Measurements from ENCODE around the gene BABAM1.
A peak's percentile ranks its signal among the peaks of the same experiment; 100 is the strongest.
"Not testable (repeated sequence)": the region's sequence is repeated elsewhere in the genome, so short reads cannot be mapped to it uniquely, and the experiment has no call there.

Gene BABAM1

DNA sequence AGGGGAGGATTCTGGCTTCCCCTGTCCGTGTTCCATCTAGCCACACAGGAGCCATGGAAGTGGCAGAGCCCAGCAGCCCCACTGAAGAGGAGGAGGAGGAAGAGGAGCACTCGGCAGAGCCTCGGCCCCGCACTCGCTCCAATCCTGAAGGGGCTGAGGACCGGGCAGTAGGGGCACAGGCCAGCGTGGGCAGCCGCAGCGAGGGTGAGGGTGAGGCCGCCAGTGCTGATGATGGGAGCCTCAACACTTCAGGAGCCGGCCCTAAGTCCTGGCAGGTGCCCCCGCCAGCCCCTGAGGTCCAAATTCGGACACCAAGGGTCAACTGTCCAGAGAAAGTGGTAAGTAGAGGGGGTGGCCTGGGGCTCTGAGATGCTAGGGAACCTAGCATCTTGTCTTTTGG is 1.5 kb downstream of the BABAM1 start:
- no peak for DNase-seq (ENCODE audit: low read depth, low spot score)

DNA sequence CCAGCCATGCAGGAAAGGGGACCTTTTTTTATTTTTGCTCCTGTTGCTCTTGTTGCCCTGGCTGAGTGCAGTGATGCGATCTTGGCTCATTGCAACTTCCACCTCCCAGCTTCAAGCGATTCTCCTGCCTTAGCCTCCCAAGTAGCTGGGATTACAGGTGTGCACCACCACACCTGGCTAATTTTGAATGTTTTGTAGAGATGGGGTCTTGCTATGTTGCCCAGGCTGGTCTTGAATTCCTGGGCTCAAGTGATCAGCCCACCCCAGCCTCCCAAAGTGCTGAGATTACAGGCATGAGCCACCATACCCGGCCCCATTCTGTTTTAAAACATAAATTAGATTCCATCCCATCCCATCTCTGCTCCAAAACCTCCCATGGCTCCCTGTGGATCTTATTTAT is 7.6 kb downstream of the BABAM1 start:
- not testable (repeated sequence) for DNase-seq (ENCODE audit: low read depth, low spot score)

DNA sequence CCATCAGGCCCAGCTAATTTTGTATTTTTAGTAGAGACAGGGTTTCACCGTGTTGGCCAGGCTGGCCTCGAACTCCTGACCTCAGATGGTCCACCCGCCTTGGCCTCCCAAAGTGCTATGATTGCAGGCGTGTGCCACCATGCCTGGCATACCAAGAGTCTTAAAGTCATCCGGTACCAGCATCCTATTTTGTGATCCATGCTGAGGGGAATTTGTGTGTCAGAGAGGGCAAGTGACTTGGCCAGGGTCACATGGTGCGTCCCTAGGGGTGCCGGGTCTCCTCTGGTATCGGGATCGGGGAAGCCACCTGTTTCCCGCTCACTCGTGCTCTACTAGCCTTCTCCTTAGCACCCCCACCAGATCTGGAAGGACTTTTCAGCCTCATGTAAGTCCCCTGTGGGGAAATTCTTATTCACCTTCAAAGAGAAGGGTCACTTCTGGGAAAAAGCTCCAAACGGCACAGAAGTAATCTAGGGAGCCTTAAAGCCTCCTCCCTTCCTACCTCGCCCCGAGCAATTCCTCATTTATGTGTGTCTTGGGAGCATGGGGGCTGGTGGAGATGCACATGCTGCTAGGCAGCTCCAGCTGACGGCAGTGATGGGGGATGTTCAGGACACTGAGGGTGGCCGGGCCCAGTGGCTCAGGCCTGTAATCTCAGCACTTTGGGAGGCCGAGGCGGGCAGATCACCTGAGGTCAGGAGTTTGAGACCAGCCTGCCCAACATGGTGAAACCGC is 8.4 kb downstream of the BABAM1 start:
- DNase-seq (ENCODE audit: low read depth, low spot score), result no peak

DNA sequence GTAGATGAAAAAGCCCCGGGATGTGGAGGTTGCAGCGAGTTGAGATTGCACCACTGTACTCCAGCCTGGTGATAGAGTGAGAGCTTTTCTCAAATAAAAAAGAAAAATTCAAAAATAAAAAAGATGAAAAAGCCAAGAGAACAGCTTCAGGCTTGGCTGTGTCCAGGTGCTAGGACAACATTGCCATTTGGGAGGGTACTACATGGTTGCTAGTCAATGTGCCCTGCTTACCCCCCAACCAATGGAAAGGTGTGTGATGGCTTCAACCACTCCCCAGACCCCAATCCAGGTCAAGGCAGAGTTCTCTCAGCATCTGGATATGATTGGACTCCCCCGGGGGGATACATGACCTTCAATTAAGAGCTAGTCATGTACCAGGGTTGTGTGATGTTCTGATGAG is 12.2 kb downstream of the BABAM1 start:
- no peak for DNase-seq (ENCODE audit: low read depth, low spot score)

DNA sequence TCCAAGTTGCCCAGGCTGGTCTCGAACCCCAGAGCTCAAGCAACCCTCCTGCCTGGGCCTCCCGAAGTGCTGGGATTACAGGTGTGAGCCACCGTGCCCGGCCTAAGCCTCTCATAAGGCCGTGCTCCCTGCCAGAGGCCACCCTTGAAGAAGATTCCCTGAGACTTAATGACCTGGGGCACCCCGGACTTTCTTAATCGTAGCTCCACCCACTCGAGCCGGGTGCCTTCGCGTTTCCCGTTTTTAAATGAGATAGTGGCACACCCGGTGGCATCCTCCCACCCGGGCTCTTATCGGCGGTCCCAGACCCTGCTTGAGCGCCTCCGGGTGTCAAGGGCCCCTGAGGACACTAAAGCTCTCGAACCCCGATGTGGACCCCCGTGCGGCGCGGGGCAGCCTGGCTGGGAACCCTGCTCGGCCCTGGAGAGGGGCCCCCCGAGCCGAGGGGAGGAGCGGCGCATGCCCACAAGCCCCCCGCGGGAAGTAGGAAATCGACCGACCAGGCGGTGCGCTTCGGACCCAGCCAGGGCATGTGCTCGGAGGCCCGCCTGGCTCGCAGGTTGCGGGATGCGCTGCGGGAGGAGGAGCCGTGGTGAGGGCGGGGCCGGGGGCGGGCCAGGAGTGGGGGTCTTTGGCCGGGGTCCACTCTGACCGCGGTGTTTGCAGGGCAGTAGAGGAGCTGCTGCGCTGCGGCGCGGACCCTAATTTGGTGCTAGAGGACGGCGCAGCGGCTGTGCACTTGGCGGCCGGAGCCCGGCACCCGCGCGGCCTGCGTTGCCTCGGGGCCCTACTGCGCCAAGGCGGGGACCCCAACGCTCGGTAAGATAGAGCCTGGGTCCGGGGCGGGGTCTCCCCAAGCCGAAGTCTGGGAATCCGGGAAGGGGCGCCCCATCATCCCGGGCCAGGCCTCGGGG is 14.4 kb downstream of the BABAM1 start, which contains the start of gene ANKLE1:
Gene ANKLE1 (plus strand): TSS at position 511 of the 914 bp plus-strand sequence. CDS start 20 bp downstream, at position 531.
- no peak for DNase-seq (ENCODE audit: low read depth, low spot score)

DNA sequence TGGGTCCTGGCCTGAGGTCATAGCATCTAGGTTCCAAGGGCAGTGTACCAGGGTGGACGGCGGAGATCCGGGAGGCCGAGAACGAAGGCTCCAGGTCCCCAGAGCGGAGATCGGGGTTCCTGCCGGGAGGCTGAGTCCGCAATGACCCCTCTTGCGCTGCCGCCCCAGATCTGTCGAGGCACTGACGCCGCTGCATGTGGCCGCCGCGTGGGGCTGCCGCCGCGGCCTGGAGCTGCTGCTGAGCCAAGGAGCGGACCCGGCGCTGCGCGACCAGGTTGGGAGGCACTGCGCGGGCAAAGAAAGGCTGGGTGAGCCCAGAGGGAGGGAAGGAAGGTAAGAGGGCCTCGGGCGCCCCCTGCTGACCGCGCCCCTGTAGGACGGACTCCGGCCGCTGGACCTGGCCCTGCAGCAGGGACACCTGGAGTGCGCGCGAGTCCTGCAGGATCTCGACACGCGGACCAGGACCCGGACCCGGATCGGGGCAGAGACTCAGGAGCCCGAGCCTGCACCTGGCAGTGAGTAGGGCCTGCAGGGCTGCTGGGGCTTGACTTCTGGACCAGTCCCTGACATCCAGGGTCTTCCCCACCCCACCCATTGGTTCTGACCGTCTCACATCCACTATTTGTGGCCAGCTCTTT is 15.4 kb downstream of the BABAM1 start:
- no peak for DNase-seq (ENCODE audit: low read depth, low spot score)

DNA sequence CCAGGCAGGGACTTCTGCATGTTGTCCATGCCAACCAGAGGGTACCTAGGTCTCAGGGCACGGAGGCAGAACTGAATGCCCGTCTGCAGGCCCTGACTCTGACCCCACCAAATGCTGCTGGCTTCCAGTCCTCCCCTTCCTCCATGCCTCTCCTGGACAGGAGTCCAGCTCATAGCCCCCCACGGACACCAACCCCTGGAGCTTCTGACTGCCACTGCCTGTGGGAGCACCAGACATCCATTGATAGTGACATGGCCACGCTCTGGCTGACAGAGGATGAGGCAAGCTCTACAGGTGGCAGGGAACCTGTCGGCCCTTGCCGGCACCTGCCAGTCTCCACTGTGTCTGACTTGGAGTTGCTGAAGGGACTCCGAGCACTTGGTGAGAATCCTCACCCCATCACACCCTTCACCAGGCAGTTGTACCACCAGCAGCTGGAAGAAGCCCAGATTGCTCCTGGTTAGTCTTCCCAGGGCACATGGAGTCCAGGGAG is 16.3 kb downstream of the BABAM1 start:
- no peak for DNase-seq (ENCODE audit: low read depth, low spot score)

DNA sequence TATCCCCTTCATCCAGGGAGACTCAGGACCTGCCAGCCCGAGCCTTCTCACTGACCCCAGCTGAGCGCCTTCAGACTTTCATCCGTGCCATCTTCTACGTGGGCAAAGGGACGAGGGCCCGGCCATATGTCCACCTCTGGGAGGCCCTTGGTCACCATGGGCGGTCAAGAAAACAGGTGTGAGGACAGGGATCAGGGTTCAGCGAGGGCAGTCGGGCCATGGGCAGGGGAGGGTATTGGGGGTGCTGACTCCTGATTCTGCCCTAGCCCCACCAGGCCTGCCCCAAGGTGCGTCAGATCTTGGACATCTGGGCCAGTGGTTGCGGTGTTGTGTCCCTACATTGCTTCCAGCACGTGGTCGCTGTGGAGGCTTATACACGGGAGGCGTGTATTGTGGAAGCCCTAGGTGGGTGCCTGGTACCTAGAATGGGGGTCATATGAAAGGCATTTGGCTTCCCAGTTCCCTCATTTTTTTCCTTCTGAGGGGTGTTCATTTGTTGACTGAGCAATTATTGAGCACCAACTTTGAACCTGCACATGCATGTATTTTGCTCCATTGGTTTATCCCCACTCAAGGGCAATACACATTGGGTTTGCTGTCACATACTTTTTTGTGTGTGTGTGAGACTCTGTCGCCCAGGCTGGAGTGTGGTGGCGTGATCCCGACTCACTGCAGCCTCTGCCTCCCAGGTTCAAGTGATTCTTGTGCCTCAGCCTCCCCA is 18.3 kb downstream of the BABAM1 start:
- no peak for DNase-seq (ENCODE audit: low read depth, low spot score)

DNA sequence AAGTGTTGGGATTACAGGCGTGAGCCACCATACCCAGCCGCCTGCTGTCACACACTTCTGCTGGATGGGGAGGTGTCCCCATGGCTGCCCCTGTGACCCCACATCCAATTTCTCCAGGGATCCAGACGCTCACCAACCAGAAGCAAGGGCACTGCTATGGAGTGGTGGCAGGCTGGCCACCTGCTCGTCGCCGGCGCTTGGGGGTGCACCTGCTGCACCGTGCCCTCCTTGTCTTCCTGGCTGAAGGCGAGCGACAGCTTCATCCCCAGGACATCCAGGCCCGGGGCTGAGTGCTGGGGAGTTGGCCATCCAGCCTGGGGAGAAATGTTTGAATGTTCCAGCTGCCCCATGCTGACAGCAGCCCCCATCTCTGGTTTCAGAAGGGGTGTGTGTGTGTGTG is 19.0 kb downstream of the BABAM1 start:
- DNase-seq (ENCODE audit: low read depth, low spot score), result no peak

DNA sequence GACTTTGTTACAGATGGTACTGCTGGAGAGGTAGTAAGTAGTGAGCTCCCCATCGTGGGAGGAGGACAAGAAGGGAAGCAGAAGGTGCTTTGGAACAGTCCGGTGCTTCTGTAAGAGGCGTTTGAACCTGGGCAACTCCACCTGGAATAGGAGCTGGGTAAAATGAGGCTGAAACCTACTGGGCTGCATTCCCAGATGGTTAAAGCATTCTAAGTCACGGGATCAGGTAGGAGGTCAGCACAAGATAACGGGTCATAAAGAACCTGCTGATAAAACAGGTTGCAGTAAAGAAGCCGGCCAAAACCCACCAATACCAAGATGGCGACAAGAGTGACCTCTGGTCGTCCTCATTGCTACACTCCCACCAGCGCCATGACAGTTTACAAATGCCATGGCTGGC is 19.5 kb downstream of the BABAM1 start:
- no peak for DNase-seq (ENCODE audit: low read depth, low spot score)

DNA sequence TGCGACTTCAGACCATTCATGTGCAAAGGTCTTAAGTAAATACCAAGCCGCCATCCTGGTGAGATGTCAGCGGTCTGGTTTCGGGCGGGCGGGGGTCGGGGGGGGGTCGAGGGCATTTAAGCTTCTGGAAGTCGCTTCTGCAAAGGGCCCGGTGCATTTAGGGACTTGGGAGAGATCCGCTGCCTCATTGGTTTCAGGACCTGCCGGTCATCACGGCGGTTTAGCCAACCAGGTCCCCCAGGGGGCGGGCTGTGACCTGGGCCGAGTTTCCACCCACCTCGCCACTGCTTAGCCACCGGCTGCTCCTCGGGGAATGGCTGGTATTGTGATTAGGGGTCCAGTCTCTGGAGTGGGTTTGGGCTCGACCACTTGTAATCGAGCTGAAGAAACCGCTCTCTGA is 22.2 kb downstream of the BABAM1 start:
- DNase-seq (ENCODE audit: low read depth, low spot score), result no peak

DNA sequence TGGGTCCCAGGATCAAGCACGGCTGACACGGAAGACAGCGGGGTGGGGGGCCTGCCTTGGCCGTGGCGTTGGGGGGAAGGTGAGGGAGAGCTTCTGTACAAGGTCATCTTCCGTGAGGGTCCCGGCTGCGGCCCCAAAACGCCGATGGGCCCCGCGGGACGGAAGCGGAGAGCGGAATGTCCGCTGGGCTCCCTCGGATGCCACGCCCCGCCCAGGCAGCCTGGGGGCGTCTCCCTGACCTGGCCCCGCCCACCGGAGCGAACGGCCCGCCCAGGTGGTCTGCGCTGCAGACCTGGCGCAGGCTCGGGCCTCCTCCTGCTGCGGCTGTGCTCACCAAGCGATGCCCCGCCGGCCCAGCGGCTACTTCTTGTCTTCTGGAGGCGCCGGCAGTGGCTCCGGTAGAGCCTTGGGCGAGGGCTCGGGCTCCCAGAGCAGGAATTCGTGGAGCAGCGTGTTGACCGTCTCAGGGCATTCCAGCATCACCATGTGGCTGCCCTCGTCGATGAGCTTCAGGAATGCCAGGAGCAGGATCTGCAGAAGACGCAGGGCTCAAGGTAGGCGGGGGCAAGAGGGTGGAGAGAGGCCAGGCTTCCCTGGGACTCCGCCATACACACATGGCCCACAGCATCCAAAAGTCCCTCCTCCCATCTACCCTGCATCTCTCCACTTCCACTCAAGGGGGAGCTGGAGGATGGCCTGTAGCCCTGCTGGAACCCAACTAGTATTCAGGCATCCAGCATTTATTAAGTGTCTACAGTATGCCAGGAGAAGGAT is 25.2 kb downstream of the BABAM1 start:
- peak; percentile 61 for DNase-seq (ENCODE audit: low read depth, low spot score)

DNA sequence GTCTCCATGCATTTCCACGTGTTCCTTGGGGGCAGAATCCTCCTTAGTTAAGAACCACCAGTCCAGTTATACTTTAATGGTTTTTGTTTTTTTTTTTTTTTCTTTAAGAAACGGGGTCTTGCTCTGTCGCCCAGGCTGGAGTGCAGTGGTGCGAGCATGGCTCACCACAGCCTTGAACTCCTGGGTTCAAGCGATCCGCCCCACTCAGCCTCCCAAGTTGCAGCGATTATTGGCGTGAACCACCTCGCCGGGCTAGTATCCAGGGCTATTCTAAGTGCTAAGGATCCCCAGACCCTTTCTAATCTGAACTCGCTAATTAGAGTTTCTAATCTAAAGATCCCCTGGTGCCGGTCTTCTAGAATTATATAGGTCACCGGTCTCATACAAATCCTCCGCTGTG is 26.4 kb downstream of the BABAM1 start:
- DNase-seq (ENCODE audit: low read depth, low spot score), result no peak

DNA sequence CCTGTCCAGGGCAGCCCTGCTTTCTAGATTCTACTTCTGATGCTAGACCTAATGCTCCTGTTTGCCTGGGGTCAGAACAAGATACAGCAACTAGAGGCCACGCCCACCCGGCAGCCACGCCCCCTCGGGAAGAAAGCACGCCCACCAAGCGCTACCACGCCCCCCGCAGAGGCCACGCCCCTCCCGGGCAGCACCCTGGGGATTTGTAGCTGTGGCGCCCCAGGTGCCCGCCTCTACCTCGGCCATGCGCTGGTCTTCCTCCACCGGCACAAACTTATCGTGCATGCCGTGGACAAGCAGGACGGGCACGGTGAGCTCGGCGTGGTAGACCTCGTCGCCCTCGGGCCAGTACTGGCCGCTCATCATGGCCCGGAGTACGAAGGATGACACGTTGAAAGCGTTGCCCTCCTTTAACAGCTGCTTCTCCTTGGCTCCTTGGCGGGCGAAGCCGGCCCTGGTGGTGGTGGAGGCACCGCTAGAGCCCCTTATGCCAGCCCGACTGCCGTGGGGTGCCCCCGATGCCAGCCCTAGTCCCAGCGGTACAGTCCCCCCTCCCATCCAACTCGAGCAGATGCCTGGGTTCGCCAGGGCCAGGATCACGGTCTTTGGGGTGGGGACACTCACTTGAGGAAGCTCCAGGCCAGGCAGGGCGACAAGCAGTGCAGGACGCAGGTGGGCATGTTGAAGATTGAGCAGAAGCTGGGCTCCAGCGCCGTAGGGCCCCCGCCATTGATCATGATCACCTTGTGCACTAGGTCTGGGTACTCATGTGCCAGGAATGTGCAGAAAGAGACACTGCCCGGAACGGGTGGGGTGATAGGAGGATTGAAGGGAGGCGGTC is 27.0 kb downstream of the BABAM1 start:
- no peak for DNase-seq (ENCODE audit: low read depth, low spot score)

DNA sequence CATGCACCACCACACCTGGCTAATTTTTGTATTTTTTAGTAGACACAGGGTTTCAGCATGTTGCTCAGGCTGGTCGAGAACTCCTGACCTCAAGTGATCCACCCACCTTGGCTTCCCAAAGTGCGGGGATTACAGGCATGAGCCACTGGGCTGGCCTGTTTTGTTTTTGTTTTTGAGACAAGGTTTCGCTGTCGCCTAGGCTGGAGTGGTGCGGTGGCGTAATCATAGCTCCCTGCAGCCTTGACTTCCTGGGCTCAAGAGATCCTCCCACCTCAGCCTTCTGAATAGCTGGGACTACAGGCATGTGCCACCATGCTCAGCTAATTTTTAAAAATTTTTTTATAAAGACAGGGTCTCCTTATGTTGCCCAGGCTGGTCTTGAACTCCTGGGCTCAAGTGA is 28.3 kb downstream of the BABAM1 start:
- DNase-seq (ENCODE audit: low read depth, low spot score), result not testable (repeated sequence)

DNA sequence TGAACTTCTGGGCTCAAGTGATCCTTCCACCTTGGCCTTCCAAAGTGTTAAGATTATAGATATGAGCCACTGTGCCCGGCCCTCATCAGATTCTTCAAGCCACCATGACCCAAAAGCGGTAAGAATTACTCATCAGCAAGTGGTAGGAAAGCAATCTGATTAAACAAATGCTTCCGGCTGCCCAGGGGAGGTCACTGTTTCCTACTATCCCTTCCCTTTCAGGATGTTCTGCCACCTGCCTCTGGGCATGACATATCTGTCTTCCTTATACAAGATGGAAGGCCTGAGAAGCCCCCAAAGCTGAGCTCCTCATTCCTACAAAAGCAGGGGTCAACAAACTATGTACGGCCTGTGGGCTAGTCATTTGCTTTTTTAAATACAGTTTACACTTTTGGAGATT is 29.0 kb downstream of the BABAM1 start:
- no peak for DNase-seq (ENCODE audit: low read depth, low spot score)

DNA sequence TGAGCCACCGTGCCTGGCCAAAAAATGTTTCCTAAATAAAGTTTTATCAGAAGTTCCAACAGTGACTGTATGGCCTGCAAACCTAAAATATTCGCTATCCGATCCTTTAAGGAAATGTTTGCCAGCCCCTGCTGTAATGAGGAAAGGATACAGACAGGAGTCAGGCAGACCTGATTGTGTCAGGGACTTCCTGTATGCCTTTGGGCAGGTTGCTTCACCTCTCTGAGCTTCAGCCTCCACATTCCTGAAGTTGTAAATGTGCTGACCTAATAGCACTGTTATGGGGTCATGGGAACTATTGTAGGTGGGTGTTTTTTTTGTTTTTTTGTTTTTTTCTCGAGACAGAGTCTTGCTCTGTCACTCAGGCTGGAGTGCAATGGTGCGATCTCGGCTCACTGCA is 29.7 kb downstream of the BABAM1 start:
- no peak for DNase-seq (ENCODE audit: low read depth, low spot score)

DNA sequence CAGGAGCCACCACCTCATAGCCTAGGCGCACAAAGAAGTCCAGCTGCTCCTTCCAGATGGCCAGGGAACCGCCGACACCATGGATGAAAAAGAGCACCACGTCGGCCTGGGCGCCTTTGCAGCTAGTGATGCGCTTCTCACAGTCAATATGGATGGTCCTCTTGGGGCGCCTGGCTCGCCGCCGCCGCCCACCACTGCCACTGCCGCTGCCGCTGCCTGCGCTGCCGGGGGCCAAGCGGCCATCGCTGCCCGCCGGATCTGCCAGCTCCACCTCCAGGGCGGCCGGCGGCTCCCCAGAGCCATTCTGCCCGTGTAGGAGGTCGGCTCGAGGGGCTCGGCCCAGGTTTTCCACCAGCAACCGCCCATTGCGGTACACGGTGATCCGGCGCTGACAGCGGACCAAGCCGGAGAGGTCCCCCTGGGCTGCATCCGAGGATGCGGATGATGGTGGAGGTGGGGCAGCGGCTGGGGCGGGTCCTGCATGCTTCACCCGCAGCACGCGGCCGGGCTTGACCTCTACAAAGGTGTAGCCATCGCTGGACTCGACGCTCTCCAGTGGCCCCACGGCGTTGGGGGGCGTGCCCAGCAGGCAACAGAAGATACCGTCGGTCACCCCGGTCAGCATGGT is 33.9 kb downstream of the BABAM1 start:
- no peak for DNase-seq (ENCODE audit: low read depth, low spot score)

DNA sequence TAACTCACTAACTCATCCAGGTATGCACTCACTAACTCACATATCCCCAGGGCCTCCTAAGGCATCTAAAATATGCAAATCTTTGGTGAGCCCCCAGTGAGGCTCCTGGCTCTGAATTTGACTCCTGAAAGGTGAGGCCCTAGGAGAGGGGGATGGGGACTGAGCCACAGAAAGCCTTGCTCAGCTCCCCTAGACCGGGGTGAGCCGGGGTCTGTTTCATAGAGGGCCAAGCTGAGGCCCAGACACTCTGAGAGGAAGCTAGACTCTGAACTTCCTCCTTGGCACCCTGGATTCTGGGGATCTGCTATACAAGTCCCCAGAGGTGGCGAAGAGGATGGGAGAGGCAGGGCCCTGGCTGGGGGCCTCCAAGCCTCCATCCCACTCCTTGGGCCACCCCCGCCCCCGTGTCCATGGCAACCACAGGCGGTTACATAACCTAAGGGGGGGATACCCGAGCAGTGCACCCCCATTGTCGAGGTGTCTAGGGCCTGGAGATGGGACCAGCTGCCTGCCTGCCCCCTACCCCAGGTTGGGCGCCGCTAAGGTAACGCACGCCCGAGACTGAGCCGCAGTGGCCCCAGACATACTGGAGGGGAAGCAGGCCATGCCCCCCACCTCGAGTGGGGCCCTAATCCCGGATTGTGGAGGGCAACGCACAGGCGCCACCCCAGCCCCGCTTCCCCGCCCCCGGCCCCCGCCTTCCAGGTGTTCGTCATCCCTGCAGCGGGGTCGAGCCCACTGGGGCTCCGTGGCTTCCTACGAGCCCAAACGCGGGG is 35.3 kb downstream of the BABAM1 start:
- no peak for DNase-seq (ENCODE audit: low read depth, low spot score)

All from brain pericyte (primary cell).